T47D (cell line): ENCODE data around the gene RIPOR1.

Source experiments
- DNase-seq, 2 experiments: peaks; one replicate each; pipeline versions ENCODE4 v3.0.0 to v3.0.0-alpha.2; 2011 to 2012; ENCODE audit warnings: low read depth in 1 of 2, low spot score in 1 of 2
- JUND ChIP-seq: IDR thresholded peaks from 2 replicates; pipeline ENCODE4 v1.6.1; 2012; ENCODE audit warnings: low read depth
- in situ Hi-C: cut with HindIII; loops from 2 replicates; pipeline ENCODE4 v1.10.0; 2016; ENCODE audit warnings: low sequenced_read_pairs, low pct_unique_long_range_greater_than_20kb

Gene RIPOR1

GRCh38 chr16:67593701-67594100 is 65.1 kb downstream of the RIPOR1 start:
- in situ Hi-C loops, result no loop called here
- no peak for TF ChIP-seq JUND
- no peak for DNase-seq

GRCh38 chr16:67594256-67594915 is 65.8 kb downstream of the RIPOR1 start:
- DNase-seq, result no peak
- 0 out of 2 replicates have a peak, but pooled peaks have one; percentile 45 for TF ChIP-seq JUND
- in situ Hi-C loops, result no loop called here

- no peak for TF ChIP-seq JUND
- DNase-seq, result peak in 1 of 2 experiments; percentile 88
- in situ Hi-C loops, result no loop called here
Observed at GRCh38 chr16:67594956-67595355, 66.3 kb downstream of the RIPOR1 start.
